ENCODE results near the gene MAML1.
"Not testable (repeated sequence)": the region's sequence is repeated elsewhere in the genome, so short reads cannot be mapped to it uniquely, and the experiment has no call there.

MAML1 gene

GRCh38 chr5:179732412-179732917 is at the start of gene MAML1:
MAML1 (plus strand) TSS chr5:179732822; CDS start chr5:179733113, 291 bp downstream.
- peak; percentile 100 for DNase-seq

GRCh38 chr5:179689212-179689611 is 43.4 kb upstream of the MAML1 start:
- not testable (repeated sequence) for DNase-seq

- no peak for DNase-seq
Measured at GRCh38 chr5:179694561-179694960, 38.1 kb upstream of the MAML1 start.

- no peak for DNase-seq
Measured at GRCh38 chr5:179696603-179697002, 36.0 kb upstream of the MAML1 start.

- no peak for DNase-seq
Measured at GRCh38 chr5:179697108-179697507, 35.5 kb upstream of the MAML1 start.

- not testable (repeated sequence) for DNase-seq
Measured at GRCh38 chr5:179697543-179697942, 35.1 kb upstream of the MAML1 start.

- peak; percentile 99 for DNase-seq
Measured at GRCh38 chr5:179697993-179698934, 34.4 kb upstream of the MAML1 start.

GRCh38 chr5:179698935-179699615 is 33.5 kb upstream of the MAML1 start, which contains the start of gene CANX:
CANX (plus strand) TSS chr5:179698967; CDS start chr5:179705682, 6,715 bp downstream.
- DNase-seq = no peak

GRCh38 chr5:179699616-179700237 is 32.9 kb upstream of the MAML1 start:
- DNase-seq = peak; percentile 61

GRCh38 chr5:179700401-179700918 is 32.2 kb upstream of the MAML1 start:
- no peak for DNase-seq

- DNase-seq = no peak
Measured at GRCh38 chr5:179716286-179716685, 16.3 kb upstream of the MAML1 start.

GRCh38 chr5:179720222-179720621 is 12.4 kb upstream of the MAML1 start:
- DNase-seq = no peak

- no peak for DNase-seq
Measured at GRCh38 chr5:179724163-179724562, 8.5 kb upstream of the MAML1 start.

- DNase-seq = no peak
Measured at GRCh38 chr5:179727106-179727505, 5.5 kb upstream of the MAML1 start.

- no peak for DNase-seq
Measured at GRCh38 chr5:179729303-179729702, 3.3 kb upstream of the MAML1 start.

- DNase-seq = no peak
Measured at GRCh38 chr5:179729727-179730126, 2.9 kb upstream of the MAML1 start.

- no peak for DNase-seq
Measured at GRCh38 chr5:179730356-179730755, 2.3 kb upstream of the MAML1 start.

GRCh38 chr5:179730852-179731251 is 1.8 kb upstream of the MAML1 start:
- no peak for DNase-seq

- peak; percentile 29 for DNase-seq
Measured at GRCh38 chr5:179731791-179732411, 721 bp upstream of the MAML1 start.

GRCh38 chr5:179732918-179733771 is 523 bp downstream of the MAML1 start:
- peak; percentile 43 for DNase-seq

GRCh38 chr5:179733772-179734126 is 1.1 kb downstream of the MAML1 start:
- no peak for DNase-seq
